GM18867 (cell line): ENCODE measurements around the gene PIGBOS1.
"Not testable (repeated sequence)": the region's sequence is repeated elsewhere in the genome, so short reads cannot be mapped to it uniquely, and the experiment has no call there.

Experiments used
- ATAC-seq: cut with Tn5 transposase; IDR thresholded peaks from one replicate; pipeline ENCODE4 v1.9.1; 2021; ENCODE audit warnings: mild to moderate bottlenecking, moderate library complexity; ENCODE audit not compliant: unreplicated experiment

PIGBOS1 gene

DNA sequence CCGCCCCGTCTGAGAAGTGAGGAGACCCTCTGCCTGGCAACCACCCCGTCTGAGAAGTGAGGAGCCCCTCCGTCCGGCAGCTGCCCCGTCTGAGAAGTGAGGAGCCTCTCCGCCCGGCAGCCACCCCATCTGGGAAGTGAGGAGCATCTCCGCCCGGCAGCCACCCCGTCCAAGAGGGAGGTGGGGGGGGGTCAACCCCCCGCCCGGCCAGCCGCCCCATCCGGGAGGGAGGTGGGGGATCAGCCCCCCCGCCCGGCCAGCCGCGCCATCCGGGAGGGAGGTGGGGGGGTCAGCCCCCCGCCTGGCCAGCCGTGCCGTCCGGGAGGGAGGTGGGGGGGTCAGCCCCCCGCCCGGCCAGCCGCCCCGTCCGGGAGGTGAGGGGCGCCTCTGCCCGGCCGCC, 16.1 kb downstream of the PIGBOS1 start:
- not testable (repeated sequence) for ATAC-seq

DNA sequence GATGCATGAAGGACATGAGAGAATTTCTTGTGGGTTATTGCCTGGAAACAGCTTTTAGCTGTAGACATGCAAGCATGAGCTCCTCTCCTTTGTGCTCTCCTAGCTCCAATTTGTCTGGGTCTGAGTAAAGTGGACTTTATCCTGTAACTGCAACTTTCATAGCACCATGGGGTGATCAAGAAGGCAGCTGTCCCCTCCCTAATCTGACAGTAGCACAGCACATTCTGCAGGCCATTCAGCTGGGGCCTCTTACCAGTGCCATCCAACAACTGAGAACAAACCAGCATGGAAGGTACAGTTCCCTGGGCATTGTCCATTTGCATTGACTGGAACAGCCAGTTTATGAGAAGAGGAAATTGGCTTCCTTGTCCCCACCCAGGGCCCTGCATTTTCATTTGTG, 21.6 kb downstream of the PIGBOS1 start:
- no peak for ATAC-seq

DNA sequence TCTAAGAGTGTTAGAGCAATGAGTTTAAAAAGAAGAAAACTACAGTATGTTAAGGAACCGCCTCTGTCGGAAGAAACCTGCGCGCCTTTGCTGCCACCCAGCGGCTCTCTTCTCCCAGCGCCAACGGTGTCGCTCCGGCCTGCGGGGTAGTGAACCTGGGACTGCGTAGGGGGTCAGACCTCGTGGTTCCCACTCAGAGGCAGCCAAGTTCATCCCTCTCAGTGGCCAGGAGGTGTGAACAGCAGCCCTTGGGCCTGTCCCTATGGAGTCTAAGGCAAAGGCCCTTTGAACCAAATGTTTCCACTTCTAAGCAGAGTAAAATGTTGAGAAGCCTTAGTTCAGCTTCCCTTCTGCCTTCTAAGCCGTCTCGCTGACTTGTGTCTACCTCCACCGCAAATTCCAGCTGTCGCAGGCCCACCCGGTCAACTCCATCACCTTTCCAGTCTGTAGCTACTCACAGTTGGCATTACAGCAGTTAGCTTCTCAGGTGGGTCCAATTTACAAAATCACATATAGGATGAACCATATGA, 28.3 kb downstream of the PIGBOS1 start:
- ATAC-seq: peak; percentile 77

DNA sequence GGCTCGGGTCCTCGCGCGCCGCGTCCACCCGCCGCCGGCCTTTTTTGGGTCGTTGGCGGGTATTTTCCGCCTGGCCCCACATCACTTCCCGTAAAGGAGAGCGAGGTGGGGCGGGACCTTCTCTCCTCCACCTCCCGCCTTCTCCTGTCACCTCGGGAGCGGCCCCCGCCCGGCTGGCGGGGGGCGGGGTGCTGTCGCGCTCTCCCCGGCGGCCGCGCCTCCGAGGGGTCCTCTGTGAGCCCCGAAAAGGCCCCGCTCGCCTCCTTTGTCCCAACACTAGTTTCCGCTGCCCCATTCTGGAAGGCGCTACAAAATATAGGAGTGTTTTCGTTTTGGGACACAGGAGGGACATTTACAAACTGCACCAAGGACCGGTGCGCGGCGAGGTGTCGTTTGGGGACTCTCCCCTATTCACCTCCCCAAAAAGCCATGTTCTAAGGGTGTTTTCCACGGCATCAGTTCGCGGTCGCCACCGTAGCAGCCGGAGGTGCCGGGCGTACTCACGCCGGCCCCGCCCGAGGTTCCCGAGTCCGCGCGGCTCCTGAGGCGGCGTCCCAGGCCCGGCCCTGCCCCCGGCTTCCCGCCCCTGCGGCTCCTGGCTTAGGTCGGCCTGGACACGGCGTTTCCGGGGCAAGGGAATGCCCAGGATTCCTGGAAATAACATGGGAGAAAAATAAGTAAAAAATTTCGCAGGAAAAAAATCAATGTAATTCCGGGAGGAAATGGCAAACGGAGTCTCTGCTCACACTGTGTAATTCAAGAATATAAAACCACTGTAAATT, 29.0 kb downstream of the PIGBOS1 start, which contains the start of gene RAB27A:
Gene RAB27A, minus strand, starts transcription at position 68 of the 782 bp plus-strand sequence. CDS start 54,879 bp downstream, outside the sequence.
- peak; percentile 75 for ATAC-seq

DNA sequence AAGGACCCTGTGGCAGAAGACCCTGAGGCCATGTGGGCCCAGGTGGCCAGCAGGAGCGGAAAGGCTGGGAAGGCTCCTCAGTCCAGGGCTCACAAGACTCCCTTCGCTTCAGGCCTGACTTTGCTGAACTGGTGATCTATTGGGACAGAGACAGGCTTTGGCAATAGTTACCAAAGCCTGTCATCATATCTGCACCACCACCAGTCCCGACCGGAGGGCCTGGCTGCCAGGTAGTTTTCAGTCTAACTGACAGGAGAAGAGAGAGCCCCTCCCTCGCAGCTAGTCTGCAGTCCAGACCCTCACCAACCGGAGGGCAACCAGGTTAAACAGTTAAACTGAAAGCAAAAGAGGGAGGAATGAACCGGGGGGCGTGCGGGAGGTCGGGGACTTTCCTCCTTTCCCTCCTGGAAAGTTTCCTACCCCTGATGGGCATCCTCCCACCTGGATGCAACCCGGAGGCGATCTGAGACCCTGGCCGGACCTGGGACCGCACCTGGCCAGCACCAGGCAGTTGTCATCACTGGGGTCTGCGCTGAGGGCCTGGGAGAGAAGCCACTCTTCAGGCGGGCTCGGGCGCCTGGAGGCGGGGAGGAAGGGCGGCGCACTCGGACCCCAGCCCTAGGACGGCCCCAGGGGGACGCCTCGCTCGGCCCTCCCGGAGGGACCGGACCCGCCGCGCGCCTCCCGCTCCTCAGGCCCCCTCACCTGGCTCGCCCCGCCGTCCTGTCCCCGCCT, 29.7 kb downstream of the PIGBOS1 start:
- ATAC-seq: peak; percentile 32

GRCh38 chr15:55288006-55288717, 30.8 kb downstream of the PIGBOS1 start:
- ATAC-seq: no peak

GRCh38 chr15:55286442-55287189, 32.3 kb downstream of the PIGBOS1 start:
- ATAC-seq: not testable (repeated sequence)

DNA sequence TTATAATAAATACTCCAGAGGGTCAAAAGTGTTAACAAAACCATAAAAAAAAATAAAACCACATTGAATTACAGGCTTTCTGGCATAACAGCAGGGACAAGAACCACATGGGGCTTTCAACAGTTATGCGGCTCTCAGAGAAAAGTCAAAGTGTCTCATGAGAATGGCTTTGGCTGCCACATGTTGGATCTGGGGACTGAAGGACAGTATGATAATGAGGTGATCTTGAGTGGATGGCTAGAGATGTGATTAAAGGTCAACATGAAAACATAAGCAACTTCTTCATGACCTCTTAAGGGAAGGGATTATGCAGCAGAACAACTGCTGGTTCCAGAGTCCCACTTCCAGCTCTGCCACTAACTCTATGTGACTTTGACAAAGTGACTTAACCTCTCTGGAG, 34.5 kb downstream of the PIGBOS1 start:
- no peak for ATAC-seq

- ATAC-seq: no peak
Observed at GRCh38 chr15:55283379-55284147, 35.4 kb downstream of the PIGBOS1 start.

DNA sequence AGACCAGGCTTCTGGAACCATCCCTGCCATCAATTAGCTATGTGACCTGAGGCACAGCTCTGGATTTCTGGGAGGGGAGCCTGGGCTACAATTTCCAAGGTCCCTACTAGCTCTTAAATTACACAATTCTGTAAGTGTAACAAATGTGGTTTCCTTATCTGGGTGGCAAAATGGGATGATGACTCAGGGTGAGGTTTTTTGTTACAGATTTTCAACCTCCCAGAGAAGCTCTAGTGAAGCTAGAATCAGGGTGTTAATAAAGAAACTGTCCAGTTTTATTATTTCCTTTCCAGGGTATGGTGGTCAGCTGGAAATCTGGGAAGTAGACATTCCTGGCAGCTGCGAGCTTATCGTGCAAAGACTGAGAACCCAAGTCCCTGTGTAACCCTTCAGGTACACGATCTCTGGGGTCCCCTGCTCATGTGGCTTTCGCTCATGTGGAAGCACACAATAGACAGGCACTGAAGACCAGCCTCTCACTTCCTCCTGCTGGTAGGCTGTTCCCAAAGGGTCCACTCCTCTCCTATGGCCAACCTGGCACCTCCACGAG, 36.6 kb downstream of the PIGBOS1 start:
- ATAC-seq: no peak

DNA sequence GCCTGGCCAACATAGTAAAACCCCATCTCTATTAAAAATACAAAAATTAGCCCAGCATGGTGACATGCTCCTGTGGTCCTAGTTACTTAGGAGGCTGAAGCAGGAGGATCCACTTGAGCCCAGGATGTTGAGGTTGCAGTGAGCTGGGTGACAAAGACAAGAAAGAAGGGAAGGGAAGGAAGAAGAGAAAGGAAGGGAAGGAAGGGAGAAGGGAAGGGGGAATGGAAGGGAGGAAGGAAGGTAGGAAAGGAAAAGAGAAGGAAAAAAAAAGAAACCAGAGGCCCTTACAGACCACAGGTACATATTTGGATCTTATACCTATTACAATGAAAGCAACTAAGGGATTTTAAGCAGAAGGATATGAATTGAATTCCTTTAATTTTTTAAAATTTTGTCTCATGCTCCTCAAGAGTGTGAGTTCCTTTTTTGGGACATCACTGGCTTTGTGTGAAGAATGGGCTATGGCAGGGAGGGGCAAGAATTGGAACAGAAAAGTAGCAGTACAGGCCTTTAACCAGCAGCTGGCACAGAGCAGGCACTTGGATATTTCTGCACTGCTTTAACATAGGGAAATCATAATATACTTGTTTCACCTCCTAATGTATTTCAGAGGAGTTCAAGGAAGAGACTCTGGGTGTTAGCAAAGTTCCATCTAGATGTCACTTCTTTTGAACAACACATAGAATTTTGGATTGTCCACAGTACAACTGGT, 37.2 kb downstream of the PIGBOS1 start:
- ATAC-seq: no peak

- not testable (repeated sequence) for ATAC-seq
Observed at GRCh38 chr15:55280589-55280988, 38.3 kb downstream of the PIGBOS1 start.

DNA sequence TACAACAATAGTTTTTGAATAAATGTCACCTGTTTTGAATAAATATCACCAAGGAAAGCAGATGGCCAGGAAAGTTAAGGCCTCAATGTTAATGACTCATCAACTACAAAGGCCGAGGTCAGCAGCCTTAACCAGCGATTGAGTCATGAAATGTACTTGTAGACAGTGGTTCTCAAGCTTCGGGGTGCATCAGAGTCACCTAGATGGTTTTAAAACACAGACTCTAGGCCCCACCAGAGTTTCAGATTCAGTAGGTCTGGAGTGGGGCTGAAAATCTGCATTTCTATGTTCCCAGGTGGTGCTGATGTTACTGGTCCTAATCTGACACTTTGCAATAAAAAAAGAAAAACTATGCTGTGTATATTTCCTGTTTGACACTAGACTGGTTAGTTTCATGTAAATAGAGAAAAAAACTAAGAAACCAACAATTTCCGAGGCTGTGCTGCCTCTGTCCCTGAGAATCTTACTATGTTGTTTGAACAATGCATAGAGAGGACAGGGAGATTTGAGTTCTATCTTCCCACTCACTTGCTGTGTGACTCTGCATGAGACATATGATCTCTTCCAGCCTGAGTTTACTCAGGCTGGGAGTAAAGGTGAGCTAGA, 39.1 kb downstream of the PIGBOS1 start:
- ATAC-seq: peak; percentile 88

DNA sequence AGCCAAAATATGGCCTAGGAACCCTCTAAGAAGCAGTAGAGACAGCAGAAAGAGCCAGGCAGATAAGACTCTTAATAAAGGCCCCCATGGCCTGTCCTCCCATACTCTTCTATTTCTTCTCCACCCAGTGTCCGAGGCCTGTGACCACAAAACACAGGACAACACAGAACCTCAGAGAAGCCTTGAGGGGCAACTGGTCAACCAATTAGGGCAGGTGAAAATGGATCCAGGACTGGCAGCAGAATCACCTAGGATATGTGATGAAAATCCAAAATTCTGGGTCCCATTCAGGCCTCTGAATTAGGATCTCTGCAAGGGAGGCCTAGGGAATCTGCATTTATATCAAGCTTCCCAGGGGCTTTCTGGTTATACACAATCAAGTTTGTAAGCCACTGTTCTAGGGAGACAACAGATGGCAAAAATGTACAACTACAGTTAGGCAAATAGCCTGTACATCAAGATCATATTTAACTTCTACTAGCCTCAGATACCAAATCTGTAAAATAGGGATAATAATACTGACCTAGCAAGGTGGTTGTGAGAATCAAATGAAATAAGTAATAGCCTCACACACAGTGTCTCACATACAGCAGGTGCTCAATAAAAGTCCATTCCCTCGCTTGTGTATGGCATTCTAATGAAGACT, 39.7 kb downstream of the PIGBOS1 start:
- no peak for ATAC-seq

DNA sequence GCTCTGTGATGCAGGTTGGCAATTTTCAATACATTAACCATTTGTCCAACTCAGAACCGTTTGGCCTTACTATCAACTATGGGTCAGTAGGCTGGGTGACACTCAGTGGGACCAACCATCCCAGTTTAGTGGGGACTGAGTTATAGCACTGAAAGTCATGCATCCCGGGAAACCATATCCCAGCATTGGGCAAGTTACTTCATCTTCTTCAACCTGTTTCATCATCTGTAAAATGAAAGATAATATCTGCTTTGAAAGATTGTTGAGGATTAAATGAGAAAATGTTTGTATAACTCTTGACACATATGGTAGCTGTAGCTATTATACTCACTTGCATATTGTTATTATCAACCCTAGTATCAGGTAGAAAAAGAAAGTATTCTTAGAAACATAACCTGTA, 41.2 kb downstream of the PIGBOS1 start:
- ATAC-seq: no peak

GRCh38 chr15:55277116-55277564, 41.8 kb downstream of the PIGBOS1 start:
- ATAC-seq: peak; percentile 56

DNA sequence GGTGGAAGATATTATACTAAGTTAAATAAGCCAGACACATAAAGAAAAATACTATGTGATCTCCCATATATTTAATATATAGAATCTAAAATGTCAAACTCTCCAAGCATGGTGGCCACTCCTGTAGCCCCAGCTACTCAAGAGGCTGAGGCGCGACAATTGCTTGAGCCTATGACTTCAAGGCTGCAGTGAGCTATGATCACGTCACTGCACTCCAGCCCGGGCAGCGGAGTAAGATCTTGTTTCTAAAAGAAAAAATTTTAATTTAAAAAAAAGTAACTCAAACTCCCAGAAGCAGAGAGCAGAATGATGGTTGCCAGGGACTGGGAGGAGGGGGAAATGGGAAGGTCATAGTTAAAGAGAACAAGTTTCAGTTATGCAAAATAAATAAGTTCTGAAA, 42.6 kb downstream of the PIGBOS1 start:
- ATAC-seq: no peak

DNA sequence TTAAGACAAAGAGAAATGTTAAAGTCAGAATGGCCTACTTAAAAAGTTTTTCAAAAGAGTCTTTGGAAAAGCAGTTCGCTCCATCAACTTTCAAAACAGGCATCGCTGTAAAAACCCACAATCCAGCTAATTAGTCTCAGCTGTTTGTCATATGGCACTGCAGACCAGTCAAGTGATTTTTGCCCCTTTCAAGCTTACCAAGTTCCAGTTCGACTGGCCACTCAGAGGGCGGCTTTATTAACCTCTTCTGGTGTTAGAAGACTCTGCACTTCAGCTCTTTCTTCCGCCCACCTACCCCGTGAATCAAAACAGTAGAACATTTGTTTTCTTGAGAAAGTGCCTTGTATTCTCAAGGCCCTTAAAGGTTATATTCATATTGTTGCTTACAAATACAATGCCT, 48.6 kb downstream of the PIGBOS1 start:
- no peak for ATAC-seq
